ENCODE data around the gene KEL. TPM values are rescaled to one million over a fixed set of nuclear protein-coding genes. Genes with fewer than 3 reads are reported as not detected.

Gene KEL
- total RNA-seq, 1 experiment from 2014 or later, result 0.91 TPM

DNA sequence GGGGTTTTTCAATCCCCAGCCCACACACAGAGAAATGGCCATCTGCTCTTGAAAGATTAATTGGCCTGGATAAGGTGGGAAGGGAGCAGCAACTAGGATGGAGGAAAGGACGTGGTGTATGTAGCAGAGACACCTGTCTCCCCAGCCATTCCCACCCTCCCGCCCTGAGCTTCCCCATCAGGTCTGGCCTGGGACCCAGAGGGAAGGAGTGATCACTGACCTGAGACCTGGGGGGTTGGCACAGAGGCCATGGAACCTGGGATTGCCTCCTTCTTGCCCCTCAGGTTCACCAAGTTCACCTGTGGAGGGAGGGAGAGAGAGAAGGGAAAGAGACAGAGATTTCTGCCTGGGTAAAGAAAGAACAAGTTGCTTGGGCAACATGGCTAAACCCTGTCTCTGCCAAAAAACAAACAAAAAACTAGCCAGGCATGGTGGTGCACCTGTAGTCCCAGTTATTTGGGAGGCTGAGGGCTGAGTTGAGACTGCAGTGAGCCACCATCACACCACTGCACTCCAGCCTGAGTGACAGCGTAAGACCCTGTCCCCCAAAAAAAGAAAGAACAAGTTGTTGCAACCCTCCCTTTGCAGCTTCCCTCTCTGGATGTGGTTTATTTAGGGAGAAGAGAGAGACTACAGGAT is 65.3 kb downstream of the KEL start:
- no peaks in the 10 kb centered on the region for H3K36me3 ChIP-seq (ENCODE audit: control insufficient read depth in 1 of 2, insufficient read depth in 2 of 2, low read length in 2 of 2)
- peaks cover 35% of the 10 kb centered on the region for H3K27me3 ChIP-seq (ENCODE audit: insufficient read depth, low read length)
- no peak for DNase-seq (ENCODE audit: low read depth, low spot score)
- ChIA-PET POLR2A (no interaction called here), RAD21 (ENCODE audit: low non-redundant PET in 1 of 2, low total read pairs in 2 of 2, uncharacterized antibody in 2 of 2, unreplicated experiment in 2 of 2) (no interaction called here), CTCF (no interaction called here)
- no TSS peak for BruUV-seq (replicated peaks)
- no peak overlapping the region for H2AFZ ChIP-seq (ENCODE audit: low read depth, low read length, poor library complexity, severe bottlenecking)
- H3K9ac ChIP-seq (ENCODE audit: low read length), result no peak overlapping the region
- TF ChIP-seq, protein P1, sequence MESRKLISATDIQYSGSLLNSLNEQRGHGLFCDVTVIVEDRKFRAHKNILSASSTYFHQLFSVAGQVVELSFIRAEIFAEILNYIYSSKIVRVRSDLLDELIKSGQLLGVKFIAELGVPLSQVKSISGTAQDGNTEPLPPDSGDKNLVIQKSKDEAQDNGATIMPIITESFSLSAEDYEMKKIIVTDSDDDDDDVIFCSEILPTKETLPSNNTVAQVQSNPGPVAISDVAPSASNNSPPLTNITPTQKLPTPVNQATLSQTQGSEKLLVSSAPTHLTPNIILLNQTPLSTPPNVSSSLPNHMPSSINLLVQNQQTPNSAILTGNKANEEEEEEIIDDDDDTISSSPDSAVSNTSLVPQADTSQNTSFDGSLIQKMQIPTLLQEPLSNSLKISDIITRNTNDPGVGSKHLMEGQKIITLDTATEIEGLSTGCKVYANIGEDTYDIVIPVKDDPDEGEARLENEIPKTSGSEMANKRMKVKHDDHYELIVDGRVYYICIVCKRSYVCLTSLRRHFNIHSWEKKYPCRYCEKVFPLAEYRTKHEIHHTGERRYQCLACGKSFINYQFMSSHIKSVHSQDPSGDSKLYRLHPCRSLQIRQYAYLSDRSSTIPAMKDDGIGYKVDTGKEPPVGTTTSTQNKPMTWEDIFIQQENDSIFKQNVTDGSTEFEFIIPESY (IDR thresholded peaks at IDR 0.05; ENCODE audit: extremely low read depth, insufficient replicate concordance, low read length), result no peak
- TF ChIP-seq EGR1 (IDR thresholded peaks at IDR 0.05; ENCODE audit: low read depth) (no peak), SP1 (IDR thresholded peaks at IDR 0.05; ENCODE audit: low read depth) (no peak), EZH2phosphoT487 (IDR thresholded peaks at IDR 0.05; ENCODE audit: borderline replicate concordance) (no peak), YY1 (IDR thresholded peaks at IDR 0.05; ENCODE audit: extremely low read depth, insufficient replicate concordance, low read depth, low read length) (no peak), POLR2AphosphoS5 (IDR thresholded peaks at IDR 0.05; ENCODE audit: low read depth, low read length) (no peak), ZFX (IDR thresholded peaks at IDR 0.05) (no peak)
- TF ChIP-seq, protein P2, sequence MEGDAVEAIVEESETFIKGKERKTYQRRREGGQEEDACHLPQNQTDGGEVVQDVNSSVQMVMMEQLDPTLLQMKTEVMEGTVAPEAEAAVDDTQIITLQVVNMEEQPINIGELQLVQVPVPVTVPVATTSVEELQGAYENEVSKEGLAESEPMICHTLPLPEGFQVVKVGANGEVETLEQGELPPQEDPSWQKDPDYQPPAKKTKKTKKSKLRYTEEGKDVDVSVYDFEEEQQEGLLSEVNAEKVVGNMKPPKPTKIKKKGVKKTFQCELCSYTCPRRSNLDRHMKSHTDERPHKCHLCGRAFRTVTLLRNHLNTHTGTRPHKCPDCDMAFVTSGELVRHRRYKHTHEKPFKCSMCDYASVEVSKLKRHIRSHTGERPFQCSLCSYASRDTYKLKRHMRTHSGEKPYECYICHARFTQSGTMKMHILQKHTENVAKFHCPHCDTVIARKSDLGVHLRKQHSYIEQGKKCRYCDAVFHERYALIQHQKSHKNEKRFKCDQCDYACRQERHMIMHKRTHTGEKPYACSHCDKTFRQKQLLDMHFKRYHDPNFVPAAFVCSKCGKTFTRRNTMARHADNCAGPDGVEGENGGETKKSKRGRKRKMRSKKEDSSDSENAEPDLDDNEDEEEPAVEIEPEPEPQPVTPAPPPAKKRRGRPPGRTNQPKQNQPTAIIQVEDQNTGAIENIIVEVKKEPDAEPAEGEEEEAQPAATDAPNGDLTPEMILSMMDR (IDR thresholded peaks at IDR 0.05 in 2 of 3, conservative IDR thresholded peaks at IDR 0.05 in 1 of 3; ENCODE audit: borderline replicate concordance in 1 of 3, insufficient read depth in 1 of 3, low read depth in 2 of 3, low read length in 2 of 3), result no peak
- H3K27ac ChIP-seq (ENCODE audit: low read depth, low read length), result no peak overlapping the region
- H3K4me2 ChIP-seq (ENCODE audit: low read length), result no peak overlapping the region
- H3K79me2 ChIP-seq (ENCODE audit: insufficient read depth, low read length), result no peaks in the 10 kb centered on the region
- H3K4me3 ChIP-seq (replicated peaks in 1 of 2; ENCODE audit: low read depth in 1 of 2, low read length in 2 of 2), result no peak overlapping the region
- H3K9me3 ChIP-seq (ENCODE audit: control insufficient read depth in 1 of 2, insufficient read depth in 1 of 2, low read depth in 1 of 2, low read length in 2 of 2), result no peaks in the 10 kb centered on the region
- no peak for ATAC-seq
- H3K4me1 ChIP-seq (ENCODE audit: control insufficient read depth in 1 of 2, insufficient read depth in 2 of 2, low read length in 2 of 2), result no peaks in the 10 kb centered on the region
- intact Hi-C loops (cut with micrococcal nuclease), result no loop called here
- no peaks in the 10 kb centered on the region for H3K9me2 ChIP-seq (ENCODE audit: insufficient read depth)
- no peaks in the 10 kb centered on the region for H4K20me1 ChIP-seq (ENCODE audit: insufficient read depth)

Data from HCT116 (cell line).